Upper lobe of left lung (tissue), 6 donors: ENCODE measurements around the gene VDR. TPM values are rescaled to one million over a fixed set of nuclear protein-coding genes. Genes with fewer than 3 reads are reported as not detected.

Experiments
- ATAC-seq, 2 donors: fragments of 200-7000 bp; cut with Tn5 transposase; one replicate each; pipeline ENCODE4 v1.9.1; 2022; ENCODE audit warnings: mild to moderate bottlenecking in 2 of 2, moderate library complexity in 2 of 2; ENCODE audit not compliant: low FRiP score in 2 of 2
- DNase-seq, 2 donors: peaks; one replicate each; pipeline ENCODE4 v3.0.0-alpha.2; 2019 to 2020
- H3K27ac ChIP-seq, 4 donors: fragments of 200-600 bp; sonication (generic); one replicate each; pipeline ENCODE4 v1.5.1; 2016 to 2019
- H3K27me3 ChIP-seq, 4 donors: fragments of 200-600 bp; sonication (generic); one replicate each; pipeline ENCODE4 v1.5.1; 2017 to 2019
- H3K36me3 ChIP-seq, 4 donors: fragments of 200-600 bp; sonication (generic); one replicate each; pipeline ENCODE4 v1.5.1; 2016 to 2019
- H3K4me1 ChIP-seq, 4 donors: fragments of 200-600 bp; sonication (generic); one replicate each; pipeline ENCODE4 v1.5.1; 2018 to 2019
- H3K4me3 ChIP-seq, 4 donors: fragments of 200-600 bp; sonication (generic); one replicate each; pipeline ENCODE4 v1.5.1; 2017 to 2019; ENCODE audit warnings: mild to moderate bottlenecking in 2 of 4, moderate library complexity in 1 of 4
- H3K9me3 ChIP-seq, 4 donors: fragments of 200-600 bp; sonication (generic); one replicate each; pipeline ENCODE4 v1.5.1; 2018 to 2019
- EP300 ChIP-seq, 4 donors: sonication (generic); formaldehyde crosslinking; IDR thresholded peaks; one replicate each; pipeline ENCODE4 v1.5.1; 2017; ENCODE audit warnings: antibody characterized with exemption in 4 of 4, control low read depth in 2 of 4
- POLR2A ChIP-seq, 4 donors: fragments of 450-650 bp; IDR thresholded peaks; one replicate each; pipeline ENCODE4 v1.5.1; 2016 to 2017; ENCODE audit warnings: antibody characterized with exemption in 4 of 4, mild to moderate bottlenecking in 2 of 4
- POLR2AphosphoS5 ChIP-seq, 2 donors: sonication (generic); formaldehyde crosslinking; IDR thresholded peaks; one replicate each; pipeline ENCODE4 v1.5.1; 2017; ENCODE audit warnings: antibody characterized with exemption in 2 of 2
- WGBS, 2 donors: methylation state at CpG; one replicate each; pipeline ENCODE4 v1.1.5; 2017 to 2018; 5-methylcytosine and 5-hydroxymethylcytosine counted together
- total RNA-seq, 6 donors: library from RNA; depleted of rRNA in 4 of 6; stranded (reverse); fragments of >200 nt in 4 of 6; gene quantifications; one replicate each; pipeline versions ENCODE4 v1.1.0 to v1.2.1, GENCODE V29; 2016 to 2021
- TF ChIP-seq, protein P1 (sequence below), 6 experiments: fragments of 450-650 bp in 4 of 6; fragments of 200-600 bp in 2 of 6; sonication (generic) in 2 of 6; IDR thresholded peaks; one replicate each; pipeline ENCODE4 v1.5.1; 2016 to 2019; ENCODE audit warnings: antibody characterized with exemption in 6 of 6
- donor health status: DM: no; HTN: no; CAD: no; lungs with moderate emphysema.
- donor health status: DM: no; HTN: yes; CAD: no; lungs with severe emphysema.

Gene VDR
- total RNA-seq, 6 donors from 2014 or later: 23.0 to 41.1 (median 27.5) TPM

DNA sequence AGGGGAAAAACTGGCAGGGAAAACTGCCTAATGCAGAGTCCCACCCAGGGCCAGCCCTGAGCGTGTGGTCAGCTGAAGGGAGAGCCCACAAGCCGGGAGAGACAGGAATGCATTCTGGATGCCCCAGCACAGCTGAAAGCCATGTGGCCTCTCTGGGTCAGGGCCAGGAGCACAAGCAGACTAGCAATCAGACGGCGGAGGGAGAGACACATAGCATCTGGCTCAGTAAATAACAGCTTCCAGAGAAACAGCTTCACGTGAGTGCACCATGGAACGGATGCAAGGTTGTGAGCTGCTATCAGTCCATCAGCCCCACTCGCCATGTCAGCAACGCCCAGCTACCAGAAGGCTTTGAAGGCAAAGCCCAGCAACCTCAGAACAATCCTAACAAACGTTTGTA, 30.4 kb upstream of the VDR start:
- peak; percentile 79 for ATAC-seq
- Histone ChIP-seq H3K27me3 (no peaks in the 10 kb centered on the region), H3K9me3 (no peaks in the 10 kb centered on the region), H3K4me1 (no peaks in the 10 kb centered on the region), H3K27ac (no peak overlapping the region), H3K4me3 (no peak overlapping the region), H3K36me3 (no peaks in the 10 kb centered on the region)
- WGBS, 2 donors: 51 to 69% methylated on average over 9 of the region's 9 CpGs
- DNase-seq: no peak
- TF ChIP-seq POLR2AphosphoS5 (IDR thresholded peaks at IDR 0.05) (peak in 1 of 2 donors; percentile 53), EP300 (IDR thresholded peaks at IDR 0.05) (no peak)

DNA sequence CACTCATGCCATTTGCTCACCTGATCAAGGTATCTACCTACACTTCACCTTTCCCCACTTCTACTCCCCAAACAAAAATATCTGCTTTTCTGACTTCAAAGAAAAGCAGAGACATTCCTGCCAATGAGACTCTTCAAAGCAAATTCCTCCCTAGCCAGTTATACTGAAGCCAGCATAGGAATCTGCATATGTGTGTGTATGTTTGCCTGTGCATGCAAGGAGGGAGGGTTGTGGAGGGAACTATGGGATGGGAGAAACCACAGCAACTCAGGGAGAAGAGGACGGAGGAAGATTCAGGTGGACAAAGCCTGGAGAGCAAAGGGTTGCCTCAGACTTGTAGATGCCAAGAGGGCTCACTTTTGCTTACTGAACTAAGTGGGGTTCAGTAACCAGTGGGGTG, 26.4 kb upstream of the VDR start:
- Histone ChIP-seq H3K9me3 (no peaks in the 10 kb centered on the region), H3K27me3 (no peaks in the 10 kb centered on the region), H3K27ac (no peak overlapping the region), H3K36me3 (no peaks in the 10 kb centered on the region), H3K4me1 (no peaks in the 10 kb centered on the region), H3K4me3 (no peak overlapping the region)
- no peak for ATAC-seq
- no peak for DNase-seq
- WGBS, 2 donors: 67 to 69% methylated on average over 1 of the region's 1 CpG
- TF ChIP-seq EP300 (IDR thresholded peaks at IDR 0.05): no peak

- no peak overlapping the region for H3K27ac ChIP-seq
- H3K27me3 ChIP-seq: no peaks in the 10 kb centered on the region
- 93 to 95% methylated on average over 3 to 5 of the region's 5 CpGs for WGBS, 2 donors
- no peaks in the 10 kb centered on the region for H3K9me3 ChIP-seq
- TF ChIP-seq POLR2A (IDR thresholded peaks at IDR 0.05): no peak
- TF ChIP-seq, protein P1, sequence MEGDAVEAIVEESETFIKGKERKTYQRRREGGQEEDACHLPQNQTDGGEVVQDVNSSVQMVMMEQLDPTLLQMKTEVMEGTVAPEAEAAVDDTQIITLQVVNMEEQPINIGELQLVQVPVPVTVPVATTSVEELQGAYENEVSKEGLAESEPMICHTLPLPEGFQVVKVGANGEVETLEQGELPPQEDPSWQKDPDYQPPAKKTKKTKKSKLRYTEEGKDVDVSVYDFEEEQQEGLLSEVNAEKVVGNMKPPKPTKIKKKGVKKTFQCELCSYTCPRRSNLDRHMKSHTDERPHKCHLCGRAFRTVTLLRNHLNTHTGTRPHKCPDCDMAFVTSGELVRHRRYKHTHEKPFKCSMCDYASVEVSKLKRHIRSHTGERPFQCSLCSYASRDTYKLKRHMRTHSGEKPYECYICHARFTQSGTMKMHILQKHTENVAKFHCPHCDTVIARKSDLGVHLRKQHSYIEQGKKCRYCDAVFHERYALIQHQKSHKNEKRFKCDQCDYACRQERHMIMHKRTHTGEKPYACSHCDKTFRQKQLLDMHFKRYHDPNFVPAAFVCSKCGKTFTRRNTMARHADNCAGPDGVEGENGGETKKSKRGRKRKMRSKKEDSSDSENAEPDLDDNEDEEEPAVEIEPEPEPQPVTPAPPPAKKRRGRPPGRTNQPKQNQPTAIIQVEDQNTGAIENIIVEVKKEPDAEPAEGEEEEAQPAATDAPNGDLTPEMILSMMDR (IDR thresholded peaks at IDR 0.05): no peak
- no peak for TF ChIP-seq EP300 (IDR thresholded peaks at IDR 0.05)
- H3K4me3 ChIP-seq: no peak overlapping the region
- ATAC-seq (no peak), DNase-seq (no peak)
- H3K4me1 ChIP-seq: no peaks in the 10 kb centered on the region
- no peaks in the 10 kb centered on the region for H3K36me3 ChIP-seq
Observed at GRCh38 chr12:47930634-47931033, 25.8 kb upstream of the VDR start.

GRCh38 chr12:47927346-47927745, 22.6 kb upstream of the VDR start:
- Histone ChIP-seq H3K36me3 (no peaks in the 10 kb centered on the region), H3K27ac (no peak overlapping the region), H3K9me3 (no peaks in the 10 kb centered on the region), H3K4me3 (no peak overlapping the region), H3K27me3 (no peaks in the 10 kb centered on the region), H3K4me1 (no peaks in the 10 kb centered on the region)
- DNase-seq (no peak), ATAC-seq (no peak)
- WGBS, 2 donors: 83 to 90% methylated on average over 3 of the region's 3 CpGs
- no peak for TF ChIP-seq POLR2AphosphoS5 (IDR thresholded peaks at IDR 0.05)
- no peak for TF ChIP-seq POLR2A (IDR thresholded peaks at IDR 0.05)
- TF ChIP-seq EP300 (IDR thresholded peaks at IDR 0.05): no peak
- TF ChIP-seq, protein P1 (IDR thresholded peaks at IDR 0.05): no peak

DNA sequence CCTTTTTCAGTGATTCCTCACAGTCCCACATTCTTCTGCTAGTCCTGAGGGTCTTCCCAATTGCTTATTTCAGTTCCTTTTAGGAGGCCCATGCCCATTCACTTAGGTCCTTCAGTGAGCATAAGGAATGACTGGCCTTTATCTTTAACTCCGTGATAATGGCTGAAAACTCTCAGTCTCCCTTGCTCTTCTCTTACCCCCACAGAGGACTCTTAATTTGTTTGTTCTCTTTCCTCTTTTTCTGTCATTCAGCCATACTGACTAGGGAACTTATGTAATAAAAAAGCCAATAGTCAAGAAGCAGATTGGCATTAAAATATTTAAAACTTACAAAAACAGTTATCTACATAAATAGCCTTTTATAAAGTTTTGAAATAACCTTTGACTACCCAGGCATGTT, 17.1 kb upstream of the VDR start:
- DNase-seq (no peak), ATAC-seq (no peak)
- WGBS, 2 donors: 46 to 54% methylated on average over 1 of the region's 1 CpG
- Histone ChIP-seq H3K4me1 (no peaks in the 10 kb centered on the region), H3K27me3 (no peaks in the 10 kb centered on the region), H3K27ac (no peak overlapping the region), H3K9me3 (no peaks in the 10 kb centered on the region), H3K36me3 (no peaks in the 10 kb centered on the region), H3K4me3 (no peak overlapping the region)
- TF ChIP-seq POLR2A (IDR thresholded peaks at IDR 0.05) (no peak), POLR2AphosphoS5 (IDR thresholded peaks at IDR 0.05) (no peak), EP300 (IDR thresholded peaks at IDR 0.05) (no peak)
- TF ChIP-seq, protein P1 (IDR thresholded peaks at IDR 0.05): no peak

- Histone ChIP-seq H3K27me3 (no peaks in the 10 kb centered on the region), H3K4me1 (no peaks in the 10 kb centered on the region), H3K4me3 (no peak overlapping the region), H3K27ac (no peak overlapping the region), H3K36me3 (no peaks in the 10 kb centered on the region), H3K9me3 (no peaks in the 10 kb centered on the region)
- WGBS, 2 donors: 70 to 73% methylated on average over 6 of the region's 6 CpGs
- TF ChIP-seq EP300 (IDR thresholded peaks at IDR 0.05) (no peak), POLR2A (IDR thresholded peaks at IDR 0.05) (no peak), POLR2AphosphoS5 (IDR thresholded peaks at IDR 0.05) (no peak)
- TF ChIP-seq, protein P1 (IDR thresholded peaks at IDR 0.05): no peak
- ATAC-seq: no peak
- no peak for DNase-seq
Observed at GRCh38 chr12:47920913-47921312, 16.1 kb upstream of the VDR start.
